ENCODE data around the gene TRUB1.

GRCh38 chr10:114933588-114933987 is 4.4 kb upstream of the TRUB1 start:
- TF ChIP-seq, protein P1, sequence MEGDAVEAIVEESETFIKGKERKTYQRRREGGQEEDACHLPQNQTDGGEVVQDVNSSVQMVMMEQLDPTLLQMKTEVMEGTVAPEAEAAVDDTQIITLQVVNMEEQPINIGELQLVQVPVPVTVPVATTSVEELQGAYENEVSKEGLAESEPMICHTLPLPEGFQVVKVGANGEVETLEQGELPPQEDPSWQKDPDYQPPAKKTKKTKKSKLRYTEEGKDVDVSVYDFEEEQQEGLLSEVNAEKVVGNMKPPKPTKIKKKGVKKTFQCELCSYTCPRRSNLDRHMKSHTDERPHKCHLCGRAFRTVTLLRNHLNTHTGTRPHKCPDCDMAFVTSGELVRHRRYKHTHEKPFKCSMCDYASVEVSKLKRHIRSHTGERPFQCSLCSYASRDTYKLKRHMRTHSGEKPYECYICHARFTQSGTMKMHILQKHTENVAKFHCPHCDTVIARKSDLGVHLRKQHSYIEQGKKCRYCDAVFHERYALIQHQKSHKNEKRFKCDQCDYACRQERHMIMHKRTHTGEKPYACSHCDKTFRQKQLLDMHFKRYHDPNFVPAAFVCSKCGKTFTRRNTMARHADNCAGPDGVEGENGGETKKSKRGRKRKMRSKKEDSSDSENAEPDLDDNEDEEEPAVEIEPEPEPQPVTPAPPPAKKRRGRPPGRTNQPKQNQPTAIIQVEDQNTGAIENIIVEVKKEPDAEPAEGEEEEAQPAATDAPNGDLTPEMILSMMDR (IDR thresholded peaks at IDR 0.05): no peak
- TF ChIP-seq POLR2A (IDR thresholded peaks at IDR 0.05) (no peak), POLR2AphosphoS5 (IDR thresholded peaks at IDR 0.05) (no peak)

Measured in breast epithelium (tissue), 3 donors.